Inflammatory macrophage treated with lipopolysaccharide for 4 hours (primary cell): Measurements from ENCODE around the gene RAPGEF2.

Experiments
- DNase-seq: peaks from one replicate; pipeline ENCODE4 v3.0.0-alpha.2; 2020

RAPGEF2 gene

GRCh38 chr4:159204566-159204965, 101.7 kb downstream of the RAPGEF2 start:
- peak; percentile 12 for DNase-seq

GRCh38 chr4:159205466-159205865, 102.6 kb downstream of the RAPGEF2 start:
- DNase-seq: peak; percentile 56

- peak; percentile 84 for DNase-seq
Observed at GRCh38 chr4:159206427-159206871, 103.6 kb downstream of the RAPGEF2 start.

GRCh38 chr4:159209249-159209648, 106.4 kb downstream of the RAPGEF2 start:
- DNase-seq: no peak

GRCh38 chr4:159210975-159211374, 108.1 kb downstream of the RAPGEF2 start:
- no peak for DNase-seq

- no peak for DNase-seq
Observed at GRCh38 chr4:159212675-159213293, 109.9 kb downstream of the RAPGEF2 start.

GRCh38 chr4:159216834-159217233, 114.0 kb downstream of the RAPGEF2 start:
- no peak for DNase-seq

- peak; percentile 46 for DNase-seq
Observed at GRCh38 chr4:159219862-159220261, 117.0 kb downstream of the RAPGEF2 start.

- no peak for DNase-seq
Observed at GRCh38 chr4:159220353-159220752, 117.5 kb downstream of the RAPGEF2 start.

GRCh38 chr4:159221280-159221679, 118.4 kb downstream of the RAPGEF2 start:
- DNase-seq: no peak

- DNase-seq: no peak
Observed at GRCh38 chr4:159222043-159222552, 119.2 kb downstream of the RAPGEF2 start.

GRCh38 chr4:159224408-159224807, 121.5 kb downstream of the RAPGEF2 start:
- DNase-seq: no peak

GRCh38 chr4:159227378-159227777, 124.5 kb downstream of the RAPGEF2 start:
- DNase-seq: no peak

GRCh38 chr4:159227984-159228383, 125.1 kb downstream of the RAPGEF2 start:
- no peak for DNase-seq

GRCh38 chr4:159229164-159229563, 126.3 kb downstream of the RAPGEF2 start:
- DNase-seq: no peak

- no peak for DNase-seq
Observed at GRCh38 chr4:159232465-159233106, 129.7 kb downstream of the RAPGEF2 start.

GRCh38 chr4:159235779-159236368, 133.0 kb downstream of the RAPGEF2 start:
- DNase-seq: no peak

GRCh38 chr4:159237975-159238374, 135.1 kb downstream of the RAPGEF2 start:
- DNase-seq: no peak

- DNase-seq: no peak
Observed at GRCh38 chr4:159238631-159239030, 135.8 kb downstream of the RAPGEF2 start.

GRCh38 chr4:159239629-159240028, 136.8 kb downstream of the RAPGEF2 start:
- peak; percentile 74 for DNase-seq

GRCh38 chr4:159240046-159240445, 137.2 kb downstream of the RAPGEF2 start:
- DNase-seq: peak; percentile 45

GRCh38 chr4:159240687-159241086, 137.8 kb downstream of the RAPGEF2 start:
- DNase-seq: peak; percentile 98

GRCh38 chr4:159242427-159242826, 139.5 kb downstream of the RAPGEF2 start:
- no peak for DNase-seq
